IPS DF 19.7 (cell line): ENCODE measurements around the gene OAT.
"Not testable (repeated sequence)": the region's sequence is repeated elsewhere in the genome, so short reads cannot be mapped to it uniquely, and the experiment has no call there.

Experiments used
- DNase-seq: peaks from one replicate; pipeline ENCODE4 v3.0.0-alpha.2; 2013; ENCODE audit warnings: low read depth, low spot score

The OAT gene

DNA sequence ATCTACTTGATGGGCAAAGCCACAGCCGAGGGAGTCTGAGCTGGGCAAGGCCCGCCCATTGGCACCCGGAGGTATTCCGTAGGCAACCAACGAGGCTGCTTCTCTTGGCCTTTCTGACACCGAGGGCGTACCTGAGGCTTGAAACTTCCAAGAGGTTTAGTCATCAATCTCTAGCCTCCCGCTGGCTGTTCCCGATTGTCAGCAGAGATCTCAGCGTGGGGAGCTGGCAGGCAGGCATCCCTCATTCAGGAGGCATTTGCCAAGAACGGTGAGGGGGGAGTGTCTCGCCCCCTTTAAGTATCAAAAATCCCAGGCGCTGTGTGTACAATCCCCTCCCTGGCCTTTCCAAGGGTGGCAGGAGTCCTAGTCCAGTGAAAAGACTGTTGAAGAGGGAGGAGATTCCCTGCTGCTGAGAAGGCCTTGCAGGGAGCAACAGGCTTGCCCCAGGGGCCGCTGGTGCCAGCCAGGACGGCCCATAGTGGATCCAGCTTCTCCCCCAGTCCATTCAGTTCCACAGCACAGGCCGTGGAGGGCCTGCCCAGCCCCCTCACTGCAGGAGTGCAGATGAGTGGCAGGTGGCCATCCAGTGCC is 39.7 kb downstream of the OAT start:
- no peak for DNase-seq

DNA sequence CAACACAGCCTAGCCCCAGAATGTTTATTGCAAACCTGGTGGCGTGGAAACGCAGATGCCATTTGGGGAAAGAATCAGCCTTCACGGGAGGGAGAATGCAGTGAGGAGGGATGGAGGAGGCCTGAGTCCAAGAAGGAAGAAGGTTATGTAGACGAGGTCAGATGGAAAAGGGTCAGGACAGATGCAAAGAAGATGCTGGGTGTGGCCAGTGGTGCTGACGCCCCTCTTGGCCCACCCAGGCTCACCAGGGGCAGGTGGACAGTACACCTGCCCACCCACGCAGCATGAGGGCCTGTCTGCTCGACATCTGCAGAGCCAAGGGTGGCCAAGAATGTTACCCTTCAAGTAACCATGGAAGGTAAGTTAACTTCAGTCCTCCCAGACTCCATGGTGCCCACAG is 40.5 kb downstream of the OAT start:
- DNase-seq = no peak

DNA sequence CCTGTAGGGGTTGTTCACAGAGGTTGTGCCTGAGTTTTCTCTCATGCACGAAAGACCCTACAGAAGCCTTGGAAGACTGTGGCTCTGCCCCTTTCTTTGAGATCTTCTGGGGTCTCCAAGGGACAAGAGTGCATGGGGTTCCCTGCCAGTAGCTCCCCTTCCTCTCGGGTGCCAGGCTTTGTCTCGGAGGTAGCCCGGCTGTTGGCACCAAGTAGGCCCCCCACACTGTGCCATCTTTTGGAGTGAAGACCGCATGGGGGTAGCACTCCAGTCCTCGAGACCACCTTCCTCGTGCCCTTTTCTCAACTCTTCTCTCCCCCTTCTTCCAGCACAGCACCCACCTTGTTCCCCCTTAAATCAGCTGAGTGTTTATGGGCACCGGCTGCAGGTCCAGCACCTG is 41.6 kb downstream of the OAT start:
- DNase-seq = no peak

DNA sequence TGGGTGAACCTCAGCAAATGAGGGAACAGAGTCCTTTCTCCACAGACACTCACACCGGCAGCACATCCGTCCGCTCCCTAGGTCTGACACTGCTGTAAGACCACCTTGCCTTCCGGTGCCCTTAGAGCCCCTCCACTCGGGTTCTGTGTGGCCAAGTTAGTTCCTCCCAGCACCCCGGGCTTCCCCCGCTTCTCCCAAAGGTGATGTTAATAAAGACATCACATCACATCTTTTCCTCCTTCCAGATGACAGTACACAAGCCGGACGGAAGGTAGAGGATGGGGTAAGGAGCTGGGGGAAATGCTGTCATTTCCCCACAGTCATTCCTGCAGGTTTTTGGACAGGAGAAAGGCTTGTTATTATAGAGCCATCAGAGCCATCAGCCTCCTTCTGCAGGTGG is 42.3 kb downstream of the OAT start:
- DNase-seq = no peak

DNA sequence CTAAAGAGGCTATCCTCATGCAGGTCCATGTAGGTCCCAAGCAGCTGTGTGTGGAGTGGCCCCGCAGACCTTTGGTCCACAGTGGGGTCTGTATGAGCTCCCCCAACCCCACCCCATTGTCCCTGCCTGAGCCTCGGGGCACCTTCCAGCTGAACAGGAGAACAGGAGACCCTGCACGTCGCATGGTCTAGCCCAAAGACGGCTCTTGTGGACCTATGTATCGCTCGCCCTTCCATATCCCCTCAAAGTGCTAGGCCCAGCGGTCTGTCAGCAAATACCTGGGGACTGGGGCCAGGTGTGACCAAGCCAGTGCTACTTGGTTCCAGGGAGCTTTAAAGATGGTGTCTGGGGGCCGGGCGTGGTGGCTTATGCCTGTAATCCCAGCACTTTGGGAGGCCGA is 43.0 kb downstream of the OAT start:
- no peak for DNase-seq

DNA sequence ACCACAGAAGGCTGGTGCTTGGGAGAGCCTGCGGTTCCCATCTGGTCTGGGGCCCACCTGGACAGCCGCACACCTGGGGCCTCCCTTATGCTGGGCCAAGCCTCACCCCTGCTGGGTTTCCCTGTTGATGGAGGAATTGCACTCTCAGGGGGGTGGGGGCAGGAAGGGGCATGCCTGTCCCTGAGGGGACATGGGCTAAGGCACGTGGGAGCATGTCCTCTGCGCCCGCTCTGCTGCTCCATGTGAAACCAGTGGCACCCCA is 43.4 kb downstream of the OAT start:
- no peak for DNase-seq

DNA sequence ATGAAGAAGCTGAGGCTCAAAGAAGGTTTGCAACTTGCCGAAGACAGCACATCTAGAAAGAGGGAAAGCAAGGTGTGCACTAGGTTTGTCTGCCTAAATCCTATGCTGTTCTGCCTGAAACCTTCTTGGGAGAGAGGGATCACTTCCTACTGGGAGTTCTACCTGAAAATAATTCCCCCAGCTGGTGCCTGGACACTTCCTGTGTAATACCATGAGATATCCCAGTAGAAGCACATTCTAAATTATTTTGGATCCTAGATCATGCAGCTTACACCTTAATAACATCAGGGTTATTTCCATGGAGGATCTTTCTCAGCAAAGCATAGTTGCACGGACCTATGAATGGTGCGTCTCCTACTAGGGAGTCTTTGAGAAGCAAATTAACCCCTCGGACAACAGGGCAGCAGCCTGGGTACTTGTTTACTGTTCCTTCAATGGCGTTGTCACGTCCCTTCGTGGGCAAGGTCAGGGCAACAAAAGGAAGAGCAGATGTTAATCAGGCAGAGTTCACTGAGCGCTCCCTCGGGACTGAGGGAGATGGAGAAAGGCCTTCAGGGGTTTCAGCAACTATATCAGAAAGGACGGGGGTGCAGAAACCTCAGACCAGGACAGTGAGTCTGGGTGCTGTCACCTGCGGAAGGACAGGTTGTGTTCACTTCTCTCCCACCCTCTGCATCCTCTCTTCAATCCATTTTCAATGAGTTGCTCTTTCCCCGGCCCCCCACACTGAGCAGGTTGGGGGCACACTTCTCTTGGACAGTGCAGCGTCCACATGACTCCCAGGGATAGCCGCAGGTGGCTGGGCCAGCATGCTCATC is 44.0 kb downstream of the OAT start:
- no peak for DNase-seq

DNA sequence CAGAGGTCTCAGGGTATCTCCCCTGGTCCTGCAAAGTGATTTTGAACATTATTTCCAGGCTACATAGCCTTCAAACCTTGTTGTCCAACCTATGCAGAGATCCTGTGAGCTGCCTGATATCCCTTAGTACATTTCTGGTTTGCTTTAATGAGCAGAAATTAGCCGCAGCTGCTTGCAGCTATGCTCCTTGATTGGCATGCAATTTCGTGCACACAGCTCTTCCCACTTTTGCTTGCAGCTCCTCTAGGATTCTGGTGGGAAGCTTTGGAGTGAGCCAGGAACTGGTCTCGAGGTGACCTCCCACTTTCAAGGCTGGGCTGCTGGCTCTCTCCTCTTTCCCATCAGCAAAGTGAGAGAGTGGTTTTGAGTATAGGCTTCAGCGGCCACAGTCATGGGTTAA is 45.8 kb downstream of the OAT start:
- no peak for DNase-seq

DNA sequence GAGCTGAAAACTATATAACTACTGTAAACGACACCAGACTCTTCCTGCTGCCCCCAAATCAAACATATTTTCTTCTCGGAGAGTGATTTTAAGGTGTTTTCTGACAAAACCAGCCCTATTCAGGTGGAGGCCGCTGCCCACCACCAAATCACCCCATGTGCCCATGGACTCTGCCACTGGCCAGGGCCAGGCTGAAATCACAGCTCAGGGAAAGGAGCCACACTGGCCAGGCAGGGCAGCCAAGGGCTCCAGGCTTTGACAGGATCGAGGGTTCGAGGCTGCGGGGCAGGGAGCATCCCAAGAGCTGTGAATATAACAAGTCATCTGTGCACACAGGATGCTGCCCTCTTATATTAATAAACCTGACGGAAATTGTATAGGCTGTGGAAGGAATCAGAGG is 48.3 kb downstream of the OAT start:
- no peak for DNase-seq

DNA sequence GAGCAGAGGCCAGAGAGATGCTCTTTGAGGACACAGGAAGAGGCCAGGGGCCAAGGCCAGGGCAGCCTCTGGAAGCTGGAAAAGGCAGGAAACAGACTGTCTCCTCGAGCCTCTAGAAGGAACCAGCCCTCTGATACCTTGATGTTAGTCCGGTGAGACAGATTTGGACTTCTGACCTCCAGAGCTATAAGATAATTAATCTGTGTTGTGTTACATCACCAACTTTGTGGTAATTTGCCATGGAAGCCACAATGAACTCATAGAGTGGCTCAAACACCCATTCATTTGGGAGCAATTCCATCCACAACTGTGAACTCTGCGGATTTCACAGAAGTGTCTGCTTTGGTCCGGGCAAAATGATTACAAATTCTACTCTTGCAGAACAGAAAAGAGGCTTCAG is 48.7 kb downstream of the OAT start:
- DNase-seq = no peak

DNA sequence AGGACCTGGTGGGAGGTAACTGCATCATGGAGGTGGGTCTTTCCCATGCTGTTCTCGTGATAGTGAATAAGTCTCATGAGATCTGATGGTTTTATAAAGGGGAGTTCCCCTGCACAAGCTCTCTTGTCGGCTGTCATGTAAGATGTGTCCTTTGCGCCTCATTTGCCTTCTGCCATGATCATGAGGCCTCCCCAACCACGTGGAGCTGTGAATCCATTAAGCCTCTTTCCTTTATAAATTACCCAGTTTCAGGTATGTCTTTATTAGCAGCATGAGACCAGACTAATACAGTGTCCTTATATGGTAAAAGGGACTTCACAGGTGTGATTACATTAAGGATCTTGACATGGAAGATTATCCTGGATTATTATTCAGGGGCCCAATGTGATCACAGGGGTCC is 49.2 kb downstream of the OAT start:
- DNase-seq = not testable (repeated sequence)

DNA sequence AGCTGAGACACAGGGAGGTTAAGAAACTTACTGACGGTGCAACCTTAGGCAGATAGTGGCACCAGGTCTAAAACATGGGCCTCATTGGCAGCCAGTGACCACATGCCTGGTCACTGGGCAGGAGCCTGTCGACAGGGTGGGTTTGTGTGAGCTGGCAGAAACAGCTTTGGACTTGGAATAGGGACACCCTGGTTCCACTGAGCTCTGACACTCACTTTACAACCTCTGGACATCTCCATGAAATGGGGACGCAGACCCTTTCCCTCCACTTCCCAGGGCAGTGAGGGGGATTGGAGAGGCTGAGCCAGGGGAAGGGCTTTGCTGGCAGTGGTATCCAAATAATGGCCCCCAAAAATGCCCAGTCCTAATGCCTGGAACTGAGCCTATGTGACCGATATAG is 49.7 kb downstream of the OAT start:
- no peak for DNase-seq

DNA sequence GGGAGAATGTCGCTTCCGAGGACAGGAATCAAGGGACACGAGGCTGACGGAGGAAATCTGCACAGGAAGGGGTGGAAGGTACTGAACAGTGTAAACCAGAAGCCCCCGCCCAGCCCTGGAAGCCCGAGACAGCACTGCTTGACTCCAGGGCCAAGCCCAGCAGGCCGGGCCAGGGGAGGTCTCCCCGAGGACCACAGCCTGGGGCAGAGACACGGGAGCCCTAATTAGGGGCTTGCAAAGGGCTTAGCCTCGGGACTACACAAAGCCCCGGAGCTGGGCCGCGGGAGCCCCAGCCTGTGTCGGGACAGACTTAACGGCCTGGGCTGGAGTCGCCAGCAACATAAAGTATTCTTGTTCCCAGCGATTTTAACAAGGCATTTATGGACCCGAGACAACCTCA is 50.8 kb downstream of the OAT start:
- DNase-seq = no peak

DNA sequence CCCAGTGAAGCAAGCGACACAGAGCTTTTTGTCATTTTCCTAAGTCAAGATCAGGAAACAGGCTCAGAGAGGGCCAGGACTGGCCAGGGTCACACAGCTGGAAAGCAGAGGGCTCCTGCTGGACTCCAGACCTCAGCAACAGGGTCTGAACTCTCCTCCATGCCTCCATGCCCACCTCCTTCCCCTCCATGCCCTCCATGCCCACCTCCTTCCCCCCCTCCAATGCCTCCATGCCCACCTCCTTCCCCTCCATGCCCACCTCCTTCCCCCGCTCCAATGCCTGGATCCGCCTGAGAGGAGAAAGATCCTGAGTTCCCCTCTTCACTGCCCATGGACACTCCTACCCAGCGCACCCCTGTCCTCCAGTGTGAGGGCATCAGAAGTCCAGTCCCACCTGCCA is 51.3 kb downstream of the OAT start:
- no peak for DNase-seq

DNA sequence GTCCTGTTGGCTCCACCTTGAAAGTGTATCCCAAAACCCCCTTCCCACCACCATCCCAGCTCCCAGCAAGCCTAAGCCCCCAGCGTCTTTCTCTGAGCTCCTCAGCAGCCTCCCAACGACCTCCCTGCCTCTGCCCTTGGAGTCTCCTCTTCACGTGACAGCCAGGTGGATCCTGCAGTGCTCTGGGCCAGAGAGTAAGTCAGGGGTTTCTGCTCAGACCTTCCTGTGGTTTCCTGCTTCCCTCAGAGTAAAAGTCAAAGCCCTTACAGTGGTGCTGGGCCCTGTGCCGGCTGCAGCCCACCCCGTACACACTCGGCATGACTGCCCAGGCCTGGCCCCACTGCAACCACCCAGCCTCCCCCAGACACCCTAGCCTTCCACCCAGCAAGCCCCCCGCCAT is 51.9 kb downstream of the OAT start:
- DNase-seq = no peak

DNA sequence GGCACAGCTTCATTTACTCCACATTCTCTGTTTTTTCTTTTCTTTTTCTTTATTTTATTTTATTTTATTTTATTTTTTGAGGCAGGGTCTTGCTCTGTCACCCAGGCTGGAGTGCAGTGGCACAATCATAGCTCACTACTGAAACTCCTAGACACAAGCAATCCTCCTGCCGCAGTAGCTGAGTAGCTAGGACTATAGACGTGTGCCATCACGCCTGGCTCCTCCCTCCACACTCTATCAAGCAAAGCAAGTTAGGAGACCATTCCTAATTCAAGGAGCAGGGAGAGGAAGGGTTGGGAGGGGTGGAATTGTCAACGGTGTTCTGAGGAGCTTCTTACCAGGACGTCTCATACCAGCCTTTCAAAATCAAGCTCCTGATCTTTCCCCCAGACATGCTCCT is 52.4 kb downstream of the OAT start:
- no peak for DNase-seq

DNA sequence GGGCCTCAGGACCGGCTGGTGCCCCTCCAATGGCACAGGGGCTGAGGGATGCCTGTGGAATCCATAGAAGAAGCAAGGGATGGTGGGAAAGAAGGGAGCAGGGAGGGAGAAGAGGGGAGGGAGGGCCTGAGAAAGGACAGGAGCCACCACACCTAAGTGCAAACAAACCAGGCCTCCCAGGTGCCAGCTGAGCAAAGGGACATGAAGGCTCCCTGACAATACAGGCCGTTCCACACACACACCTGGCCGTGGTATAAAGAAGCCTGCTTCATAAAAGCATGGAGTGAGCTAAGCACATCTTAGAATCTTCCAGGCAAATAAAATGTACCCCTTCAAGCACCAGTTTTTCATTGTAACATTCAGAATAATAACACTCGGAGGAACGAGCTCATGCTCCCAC is 54.0 kb downstream of the OAT start:
- DNase-seq = no peak

DNA sequence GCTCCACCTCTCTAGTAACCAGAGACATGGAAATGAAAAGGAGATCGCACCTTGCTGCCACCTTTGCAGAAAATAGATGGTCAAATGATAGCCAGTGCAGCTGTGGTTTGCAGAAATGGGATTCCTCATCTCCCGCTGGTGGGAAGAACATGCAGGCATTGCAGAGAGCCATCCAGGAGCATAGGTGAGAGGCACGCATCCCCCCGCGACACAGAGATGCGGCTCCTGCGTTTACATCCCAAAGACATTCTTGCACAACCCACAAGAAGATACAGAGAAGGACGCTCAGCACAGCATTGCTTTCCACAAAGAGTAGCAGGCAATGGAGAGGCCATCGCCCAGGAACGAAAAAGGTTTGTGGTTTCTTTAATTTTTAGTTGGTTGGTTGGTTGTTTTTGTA is 56.2 kb downstream of the OAT start:
- DNase-seq = peak; percentile 45

DNA sequence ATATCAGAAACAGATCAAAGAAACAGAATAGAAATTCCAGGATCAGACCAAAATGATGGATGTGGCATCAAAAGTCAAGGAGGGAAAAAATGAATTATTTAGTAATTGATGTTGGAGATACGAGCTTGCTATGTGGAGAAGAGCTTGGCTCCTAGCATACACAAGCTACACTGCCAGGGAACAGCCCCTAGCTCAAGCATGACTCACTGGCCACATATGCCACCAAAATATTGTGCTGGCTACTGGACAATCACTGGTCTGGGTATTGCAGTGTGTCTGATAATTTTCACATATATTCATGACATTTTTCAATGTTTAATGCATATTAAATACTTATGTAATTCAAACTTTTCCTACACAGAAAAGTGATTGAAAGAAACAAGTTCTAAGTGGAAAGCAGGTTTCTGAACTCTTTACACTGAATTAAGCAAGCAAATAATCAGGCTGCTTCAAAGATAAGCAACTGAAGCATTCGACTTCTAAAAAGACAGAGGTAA is 59.3 kb downstream of the OAT start:
- no peak for DNase-seq

DNA sequence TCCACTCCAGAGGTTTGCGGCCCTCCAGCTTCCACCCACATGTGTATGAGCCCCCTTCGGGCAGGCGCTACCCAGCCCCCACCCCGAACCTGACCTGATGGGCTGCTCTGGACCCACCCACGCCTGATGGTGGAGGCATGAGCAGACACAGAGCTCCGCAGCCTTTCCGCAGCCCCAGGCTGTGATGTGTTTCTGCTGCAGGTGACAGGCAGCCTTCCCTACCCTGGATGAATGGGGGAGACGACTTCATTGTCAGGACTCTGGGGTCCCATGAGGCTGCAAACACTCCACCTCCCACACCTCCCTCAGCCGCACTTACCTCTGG is 61.2 kb downstream of the OAT start:
- no peak for DNase-seq

DNA sequence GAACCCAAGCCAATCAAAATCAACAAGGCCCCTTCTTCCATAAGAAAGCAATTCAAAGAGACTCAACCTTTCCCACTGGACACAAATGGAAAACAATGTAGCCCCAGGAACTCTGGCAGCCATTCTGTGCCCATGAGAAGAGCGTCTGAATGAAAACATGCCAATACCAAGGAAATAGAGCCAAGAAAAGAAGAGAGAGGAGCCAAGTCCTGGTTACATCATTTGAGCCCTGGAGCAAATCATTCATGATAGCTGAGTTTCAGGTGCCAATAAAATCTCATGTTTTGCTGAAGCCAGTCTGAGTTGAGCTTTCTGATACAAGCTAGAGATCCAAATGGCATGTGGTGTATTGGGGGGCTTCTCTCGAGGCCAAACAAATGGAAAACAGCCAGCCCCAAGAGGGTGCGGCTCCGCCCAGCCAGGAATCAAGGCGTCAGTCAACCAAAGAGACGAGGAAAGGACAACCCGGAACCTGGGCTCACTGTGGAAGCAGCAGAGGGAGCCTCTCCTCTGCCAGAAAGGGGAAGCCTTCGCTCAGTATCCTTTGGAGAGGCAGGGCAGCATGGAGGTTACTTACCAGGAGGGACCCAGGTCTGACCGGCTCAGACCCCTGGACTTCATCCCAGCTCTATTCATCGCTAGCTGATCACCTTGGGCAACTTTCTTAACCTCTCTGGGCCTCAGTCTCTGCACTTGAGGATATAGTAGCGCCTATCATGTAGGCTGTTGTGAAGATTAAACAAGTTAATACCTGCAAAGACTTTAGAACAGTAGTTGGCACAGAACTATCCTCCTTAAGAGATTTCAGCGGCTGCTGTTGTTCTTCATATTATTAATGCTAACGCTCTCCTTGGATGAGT is 61.8 kb downstream of the OAT start:
- DNase-seq = no peak

DNA sequence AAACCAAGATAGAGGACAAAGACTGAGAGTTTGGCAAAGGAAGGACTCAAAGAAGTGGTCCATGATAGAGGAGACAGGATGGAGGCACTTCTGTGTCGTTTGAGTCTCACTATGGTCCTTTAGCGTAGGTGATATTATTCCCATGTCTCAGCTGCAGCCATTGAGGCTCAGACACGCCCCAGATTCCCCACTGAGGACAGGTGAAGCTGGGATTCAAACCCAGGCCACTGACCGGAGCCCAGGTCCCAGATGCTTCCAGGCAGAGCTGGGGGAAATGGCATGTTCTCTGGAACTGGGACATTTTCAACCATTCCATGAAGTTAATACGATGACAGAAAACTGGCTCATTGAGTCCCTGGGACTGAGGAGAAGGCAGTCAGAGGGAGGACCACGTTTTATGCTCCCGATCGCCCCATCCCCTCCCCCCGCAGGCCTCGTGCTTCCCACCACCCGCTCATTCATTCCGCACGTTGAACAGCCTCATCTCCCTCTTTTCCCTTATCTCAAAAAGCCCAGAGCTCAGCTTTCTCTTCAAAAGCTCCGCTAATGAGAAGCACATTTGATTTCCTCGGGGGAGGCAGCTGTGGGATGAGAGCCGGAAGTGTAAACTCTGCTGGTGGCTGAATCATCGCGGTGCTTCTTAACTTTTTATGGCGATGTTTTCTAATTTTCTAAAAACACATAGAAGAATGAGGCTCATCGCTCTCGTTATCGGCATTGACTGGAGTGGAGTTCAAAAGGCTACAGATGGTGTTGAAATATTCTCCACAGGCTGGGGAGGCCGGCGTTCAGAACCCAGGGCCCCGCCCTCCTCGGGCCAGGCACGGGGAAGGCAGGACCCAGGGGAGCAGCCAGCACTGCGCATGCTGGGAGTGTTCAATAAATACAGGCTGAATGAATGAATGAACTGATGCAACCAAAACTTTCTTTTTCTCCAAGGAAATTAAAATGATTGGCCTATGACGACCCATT is 64.0 kb downstream of the OAT start:
- DNase-seq = no peak
